Measurements from ENCODE around the gene CPB1.

Gene CPB1

DNA sequence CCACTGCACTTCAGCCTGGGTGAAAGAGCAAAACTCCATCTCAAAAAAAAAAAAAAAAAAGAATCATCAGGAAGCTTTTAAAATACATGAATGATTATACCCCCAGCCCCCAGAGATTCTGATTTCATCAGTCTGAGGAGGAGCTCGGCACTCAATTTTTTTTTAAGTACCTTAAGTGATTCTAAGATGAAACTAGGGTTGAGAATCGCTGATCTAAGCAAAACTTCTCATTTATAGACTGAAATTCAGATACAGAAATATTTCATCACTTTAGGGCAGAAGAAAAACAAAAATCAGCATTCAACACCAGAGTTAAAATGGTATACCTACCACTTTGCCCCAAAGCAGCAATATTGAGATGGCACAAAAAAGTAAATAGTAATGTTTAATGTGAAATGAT is 62.2 kb downstream of the CPB1 start:
- DNase-seq, result no peak

DNA sequence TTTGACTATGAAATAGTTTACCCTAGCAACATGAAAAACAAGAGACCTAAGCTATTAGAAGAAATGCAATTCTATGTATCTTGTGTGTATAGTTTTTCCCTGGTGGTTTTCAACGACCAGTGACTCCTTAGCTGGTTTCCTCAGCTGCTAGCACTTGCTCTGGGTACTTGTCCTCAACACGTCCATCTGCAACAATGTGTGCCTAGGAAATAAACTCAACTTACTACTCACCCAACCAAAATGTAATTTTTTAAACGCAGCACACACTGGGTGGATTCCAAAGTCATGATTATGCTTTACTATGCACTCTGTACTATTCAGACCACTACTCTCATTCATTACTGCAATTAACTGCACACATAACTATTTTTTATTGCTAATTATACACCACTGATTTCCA is 68.5 kb downstream of the CPB1 start:
- DNase-seq, result no peak

DNA sequence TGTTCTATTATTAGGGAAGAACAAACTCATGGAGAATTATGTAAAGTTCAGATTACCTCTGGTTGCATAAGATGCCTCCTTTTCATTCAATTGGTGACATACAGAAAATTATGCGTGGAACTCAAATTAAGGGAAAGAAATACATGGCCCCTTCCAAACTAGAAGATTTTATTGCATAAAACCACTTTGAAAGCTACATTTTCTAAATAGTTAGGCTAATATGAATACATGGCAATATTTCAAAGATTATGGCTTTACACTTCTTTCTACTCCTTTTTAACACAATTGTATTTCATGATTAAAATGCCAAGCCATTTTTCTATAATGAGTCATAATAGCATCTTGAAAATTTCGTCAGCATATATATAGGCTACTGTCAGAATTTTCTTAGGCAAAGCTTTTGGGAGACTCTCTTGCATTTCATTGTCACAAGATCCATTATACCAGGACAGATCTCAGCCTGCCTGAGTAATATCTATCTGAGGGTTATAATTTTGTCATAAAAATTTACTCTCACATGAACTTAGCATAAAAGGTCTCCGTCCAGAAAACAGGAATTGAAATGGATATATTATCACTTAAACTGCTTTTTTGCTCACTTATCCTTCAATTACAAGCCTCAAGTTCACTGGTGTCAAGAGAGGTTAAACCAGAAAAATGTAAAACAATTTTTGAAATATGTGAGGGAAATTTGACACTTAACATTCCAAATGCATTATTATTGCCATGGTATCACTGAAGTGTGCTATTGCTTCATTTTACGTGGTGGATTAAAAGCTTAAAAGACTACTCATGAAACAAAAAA is 74.6 kb downstream of the CPB1 start:
- DNase-seq, result no peak

DNA sequence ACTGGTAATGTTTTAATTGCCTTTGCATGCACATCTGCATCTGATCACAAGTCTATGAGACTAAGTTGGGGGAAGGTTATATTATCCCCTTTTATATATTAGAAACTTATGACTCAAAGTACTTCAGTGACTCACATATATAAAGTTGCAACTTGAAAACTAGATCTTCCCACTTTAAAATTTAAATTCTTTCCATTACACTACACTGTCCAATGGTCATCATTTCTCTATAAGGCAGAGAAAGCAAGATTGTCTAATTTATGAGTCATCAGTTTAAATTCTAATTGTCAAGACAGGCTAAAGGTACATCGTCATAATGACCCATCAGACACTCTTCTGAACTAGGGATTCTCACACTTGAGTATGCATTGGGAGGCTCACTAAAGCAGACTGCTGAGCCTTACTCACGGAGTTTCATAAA is 75.4 kb downstream of the CPB1 start:
- no peak for DNase-seq

DNA sequence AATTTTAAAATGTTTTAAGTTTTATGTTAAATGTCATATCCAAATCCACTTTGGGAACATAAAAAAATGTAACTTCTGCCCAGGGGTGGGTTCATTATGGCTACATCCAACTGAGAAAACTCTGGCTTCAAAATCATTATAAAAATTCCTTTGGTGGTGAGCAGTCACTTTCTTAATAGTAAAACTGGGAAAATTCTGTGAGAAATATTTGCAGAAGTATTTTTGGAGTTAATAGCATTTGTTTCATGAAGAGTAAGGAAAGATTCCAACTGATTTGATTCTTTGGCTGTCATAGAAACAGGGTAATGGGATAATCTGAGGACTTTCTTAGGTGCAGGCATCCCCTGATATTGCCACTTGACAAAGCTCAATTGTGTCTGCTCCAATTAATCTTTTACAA is 76.3 kb downstream of the CPB1 start:
- no peak for DNase-seq

DNA sequence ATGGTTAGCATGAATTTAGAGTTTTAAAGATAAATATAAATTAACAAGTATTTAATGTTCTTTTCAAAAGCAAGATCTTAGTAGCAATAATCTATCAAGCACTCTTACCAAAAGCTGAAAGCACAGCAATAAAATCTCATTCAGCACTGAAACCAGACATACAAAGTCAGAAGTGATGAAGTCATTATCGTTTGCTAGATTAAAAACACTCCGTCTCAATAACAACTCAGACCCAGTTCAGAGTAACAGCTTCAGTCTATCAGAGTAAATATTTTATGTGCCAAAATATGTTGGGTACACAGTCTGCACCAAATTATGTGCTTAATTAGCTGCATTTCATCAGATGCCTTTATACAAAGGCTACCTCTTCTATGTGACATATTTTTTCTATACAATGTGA is 79.1 kb downstream of the CPB1 start:
- DNase-seq, result no peak
